Epithelial cell of esophagus (primary cell): ENCODE results near the gene CLDN34.

Source experiments
- DNase-seq: peaks from one replicate; pipeline ENCODE4 v3.0.0; 2010; ENCODE audit warnings: low read depth
- H3K4me3 ChIP-seq: 2 replicates; pipeline ENCODE4 v1.5.1; 2011; ENCODE audit warnings: mild to moderate bottlenecking, low read length, control low read depth
- TF ChIP-seq, protein P1 (sequence below): IDR thresholded peaks from 2 replicates; pipeline ENCODE4 v1.5.1; 2011; ENCODE audit warnings: low read depth, mild to moderate bottlenecking, low read length, control low read depth, inconsistent platforms; ENCODE audit not compliant: insufficient read depth; ENCODE audit errors: missing control alignments

CLDN34 gene

DNA sequence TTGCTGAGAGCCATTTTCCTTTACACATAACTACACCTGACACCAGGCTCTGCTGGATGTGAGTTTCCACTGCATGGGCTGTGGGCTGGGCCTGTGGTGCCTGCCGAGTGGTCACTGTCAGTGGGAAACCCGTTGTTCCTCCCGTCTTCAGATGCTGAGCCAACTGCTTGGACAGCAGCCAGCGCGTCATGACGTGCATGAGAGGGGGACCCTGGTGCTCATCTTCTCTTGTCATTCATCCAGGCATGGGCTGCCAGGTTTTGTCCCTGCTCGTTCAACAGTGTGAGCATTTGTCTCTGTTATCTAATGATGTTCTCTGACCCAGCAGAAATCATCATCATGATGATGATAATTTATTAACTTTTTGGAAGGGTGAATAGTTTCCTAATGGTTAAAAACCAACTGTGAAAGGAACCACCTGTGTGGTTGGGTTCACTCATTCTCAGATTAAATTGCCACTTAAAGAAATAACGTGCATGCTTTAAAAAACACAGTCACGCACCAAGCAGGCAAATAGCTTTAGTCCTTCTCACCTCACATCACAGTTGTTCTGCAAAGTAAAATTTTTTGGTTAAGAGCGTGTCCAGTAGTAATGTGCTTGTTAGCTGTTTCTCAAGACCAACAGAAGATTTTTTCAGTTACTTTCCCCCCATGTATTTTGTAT, 19.9 kb upstream of the CLDN34 start:
- no peak overlapping the region for H3K4me3 ChIP-seq
- no peak for DNase-seq
- TF ChIP-seq, protein P1, sequence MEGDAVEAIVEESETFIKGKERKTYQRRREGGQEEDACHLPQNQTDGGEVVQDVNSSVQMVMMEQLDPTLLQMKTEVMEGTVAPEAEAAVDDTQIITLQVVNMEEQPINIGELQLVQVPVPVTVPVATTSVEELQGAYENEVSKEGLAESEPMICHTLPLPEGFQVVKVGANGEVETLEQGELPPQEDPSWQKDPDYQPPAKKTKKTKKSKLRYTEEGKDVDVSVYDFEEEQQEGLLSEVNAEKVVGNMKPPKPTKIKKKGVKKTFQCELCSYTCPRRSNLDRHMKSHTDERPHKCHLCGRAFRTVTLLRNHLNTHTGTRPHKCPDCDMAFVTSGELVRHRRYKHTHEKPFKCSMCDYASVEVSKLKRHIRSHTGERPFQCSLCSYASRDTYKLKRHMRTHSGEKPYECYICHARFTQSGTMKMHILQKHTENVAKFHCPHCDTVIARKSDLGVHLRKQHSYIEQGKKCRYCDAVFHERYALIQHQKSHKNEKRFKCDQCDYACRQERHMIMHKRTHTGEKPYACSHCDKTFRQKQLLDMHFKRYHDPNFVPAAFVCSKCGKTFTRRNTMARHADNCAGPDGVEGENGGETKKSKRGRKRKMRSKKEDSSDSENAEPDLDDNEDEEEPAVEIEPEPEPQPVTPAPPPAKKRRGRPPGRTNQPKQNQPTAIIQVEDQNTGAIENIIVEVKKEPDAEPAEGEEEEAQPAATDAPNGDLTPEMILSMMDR, result no peak

DNA sequence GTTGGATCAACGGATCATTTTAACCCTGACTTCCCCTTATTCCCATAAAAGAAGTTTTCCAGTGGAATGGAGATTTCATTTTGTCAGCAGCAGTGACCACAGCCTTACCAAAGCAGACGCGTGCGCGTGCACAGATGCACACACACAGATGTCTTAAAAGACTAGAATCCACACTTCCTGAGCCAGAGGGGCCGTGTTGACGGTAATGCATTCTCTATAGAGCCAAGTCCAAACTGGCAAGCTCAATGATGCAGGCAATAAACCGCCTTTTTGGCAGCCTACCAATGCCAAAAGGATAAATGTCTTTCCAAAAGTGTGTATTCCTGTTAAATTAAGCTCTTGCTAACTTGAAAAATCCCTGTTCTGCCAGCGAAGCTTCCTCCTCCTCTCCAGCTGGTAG, 18.8 kb upstream of the CLDN34 start:
- DNase-seq, result no peak
- H3K4me3 ChIP-seq, result no peak overlapping the region
- TF ChIP-seq, protein P1, result no peak

DNA sequence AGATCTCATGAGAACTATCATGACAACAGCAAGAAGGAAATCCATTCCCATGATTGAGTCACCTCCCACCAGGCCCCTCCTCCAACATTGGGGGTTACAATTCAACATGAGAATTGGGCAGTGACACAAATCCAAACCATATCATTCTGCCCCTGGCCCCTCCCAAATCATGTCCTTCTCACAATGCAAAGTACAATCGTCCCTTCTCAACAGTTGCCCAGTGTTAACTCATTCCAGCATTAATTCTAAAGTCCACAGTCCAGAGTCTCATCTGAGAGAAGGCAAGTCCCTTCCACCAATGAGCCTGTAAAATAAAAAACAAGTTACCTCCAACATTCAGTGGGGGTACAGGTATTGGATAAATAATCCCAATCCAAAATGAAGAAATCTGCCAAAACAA, 14.9 kb upstream of the CLDN34 start:
- no peak overlapping the region for H3K4me3 ChIP-seq
- TF ChIP-seq, protein P1, result no peak
- no peak for DNase-seq

DNA sequence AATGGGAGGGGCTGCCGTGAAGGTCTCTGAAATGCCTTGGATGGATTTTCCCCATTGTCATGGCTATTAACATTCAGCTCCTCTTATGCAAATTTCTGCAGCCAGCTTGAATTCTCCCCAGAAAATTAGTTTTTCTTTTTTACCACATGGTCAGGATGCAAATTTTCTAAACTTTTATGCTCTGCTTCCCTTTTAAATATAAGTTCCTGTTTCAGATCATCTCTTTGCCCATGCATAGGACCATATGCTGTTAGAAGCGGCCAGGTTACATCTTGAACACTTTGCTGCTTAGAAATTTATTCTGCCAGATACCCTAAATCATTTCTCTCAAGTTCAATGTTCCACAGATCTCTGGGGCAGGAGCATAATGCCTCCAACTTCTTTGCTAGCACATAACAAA, 13.8 kb upstream of the CLDN34 start:
- TF ChIP-seq, protein P1, result no peak
- DNase-seq, result no peak
- no peak overlapping the region for H3K4me3 ChIP-seq

DNA sequence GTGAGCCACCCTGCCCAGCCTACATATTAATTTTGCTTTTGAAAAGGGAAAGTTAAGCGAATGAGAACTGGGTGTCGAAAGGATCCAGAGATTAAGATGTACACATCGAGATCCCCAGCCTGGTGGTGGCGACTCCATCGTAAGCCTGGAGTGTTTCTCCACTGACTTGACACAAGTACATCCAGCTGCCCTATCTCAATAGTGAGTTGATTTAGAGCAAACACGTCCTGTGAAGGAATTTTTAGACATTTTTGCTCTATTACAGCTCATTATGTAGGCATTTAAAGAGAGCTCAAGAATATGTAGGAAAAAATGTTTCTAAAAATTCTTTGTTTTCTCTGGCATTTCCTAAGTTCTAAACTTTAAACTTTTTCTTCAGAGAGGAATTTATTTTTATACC, 11.7 kb upstream of the CLDN34 start:
- no peak overlapping the region for H3K4me3 ChIP-seq
- no peak for DNase-seq
- TF ChIP-seq, protein P1, result no peak

DNA sequence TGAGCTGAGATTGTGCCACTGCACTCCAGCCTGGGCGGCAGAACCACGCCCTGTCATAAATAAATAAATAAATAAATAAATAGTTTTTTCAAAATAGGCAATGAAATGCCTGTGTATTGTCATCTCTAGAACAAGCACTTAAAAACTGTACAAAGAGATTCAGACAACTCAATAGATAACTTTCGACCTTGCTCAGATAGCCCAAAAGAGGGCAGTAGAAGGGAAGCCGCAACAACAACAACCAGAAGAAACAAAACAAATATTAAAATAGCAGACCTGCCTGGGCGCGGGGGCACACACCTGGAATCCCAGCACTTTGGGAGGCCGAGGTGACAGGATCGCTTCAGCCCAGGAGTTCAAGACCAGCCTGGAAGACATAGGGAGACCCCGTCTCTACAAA, 9.4 kb upstream of the CLDN34 start:
- no peak overlapping the region for H3K4me3 ChIP-seq
- no peak for DNase-seq
- TF ChIP-seq, protein P1, result no peak

DNA sequence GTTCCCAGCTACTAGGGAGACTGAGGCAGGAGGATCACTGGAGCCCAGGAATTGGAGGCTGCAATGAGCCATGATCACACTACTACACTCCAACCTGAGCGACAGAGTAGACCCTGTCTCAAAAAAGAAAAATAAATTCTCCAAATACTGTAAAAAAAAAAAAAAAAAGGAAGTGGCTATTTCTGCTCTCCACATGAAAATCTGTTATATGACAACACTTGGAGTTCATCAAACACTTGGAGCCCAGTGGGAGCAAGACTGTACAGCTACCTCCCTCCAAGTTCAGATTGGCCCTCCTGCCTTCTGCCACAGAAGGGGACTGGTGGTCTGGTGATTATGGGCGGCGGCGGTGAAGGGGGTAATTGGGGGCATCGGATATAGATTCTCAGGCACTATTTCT, 9.0 kb upstream of the CLDN34 start:
- DNase-seq, result no peak
- TF ChIP-seq, protein P1, result no peak
- no peak overlapping the region for H3K4me3 ChIP-seq
